Measurements from ENCODE around the gene CDH23.

Gene CDH23

DNA sequence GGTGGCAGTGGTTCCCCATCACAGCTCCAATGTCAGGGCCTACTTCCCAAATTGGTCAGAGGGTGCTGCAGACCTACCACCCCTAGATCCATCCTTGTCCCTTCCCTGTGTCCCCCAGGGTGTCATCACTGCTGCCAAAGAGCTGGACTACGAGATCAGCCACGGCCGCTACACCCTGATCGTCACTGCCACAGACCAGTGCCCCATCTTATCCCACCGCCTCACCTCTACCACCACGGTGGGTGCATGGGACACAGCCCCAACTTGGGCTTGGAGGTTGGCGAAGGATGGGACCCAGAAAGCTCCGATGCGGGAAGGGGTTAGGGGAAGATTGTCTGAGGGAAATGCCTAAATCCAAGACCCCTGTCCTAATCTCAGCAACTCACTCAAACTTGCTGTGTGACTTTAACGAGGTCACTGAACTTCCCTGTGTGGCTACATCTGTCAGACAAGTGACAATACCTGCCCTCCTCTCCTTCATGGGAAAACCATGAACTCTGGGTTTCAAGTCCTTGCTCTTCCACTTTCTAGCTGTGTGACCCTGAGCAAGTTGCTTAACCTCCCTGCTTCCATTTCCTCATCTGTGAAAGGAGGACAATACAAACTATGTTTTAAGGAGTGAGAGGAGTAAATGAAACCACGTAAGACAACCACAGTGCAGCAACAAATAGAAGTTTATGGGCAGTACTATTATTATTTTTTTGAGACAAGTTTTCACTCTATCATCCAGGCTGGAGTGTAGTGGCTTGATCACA lies 381.5 kb downstream of the CDH23 start:
- no peak for DNase-seq (ENCODE audit: extremely low read depth in 1 of 2, low read depth in 1 of 2)

DNA sequence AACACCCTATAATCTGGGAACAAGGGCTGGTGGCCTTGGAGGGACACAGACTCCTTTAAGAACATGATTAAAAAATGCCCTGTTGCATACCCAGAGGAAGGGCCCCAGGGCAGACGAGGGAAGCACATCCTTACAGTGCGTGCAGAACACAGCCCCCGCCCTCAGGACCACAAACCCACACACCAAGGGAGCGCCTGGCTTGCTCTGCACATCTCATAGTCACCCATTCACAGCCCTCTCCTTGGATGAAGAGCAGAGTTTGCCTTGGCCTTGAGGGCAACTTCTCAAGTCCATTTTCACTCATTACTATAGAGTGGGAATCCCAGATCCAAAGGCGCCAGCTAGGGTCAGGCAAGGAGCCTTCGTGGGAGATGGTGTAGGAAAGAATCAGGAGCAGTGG lies 382.9 kb downstream of the CDH23 start:
- DNase-seq (ENCODE audit: extremely low read depth in 1 of 2, low read depth in 1 of 2): no peak

DNA sequence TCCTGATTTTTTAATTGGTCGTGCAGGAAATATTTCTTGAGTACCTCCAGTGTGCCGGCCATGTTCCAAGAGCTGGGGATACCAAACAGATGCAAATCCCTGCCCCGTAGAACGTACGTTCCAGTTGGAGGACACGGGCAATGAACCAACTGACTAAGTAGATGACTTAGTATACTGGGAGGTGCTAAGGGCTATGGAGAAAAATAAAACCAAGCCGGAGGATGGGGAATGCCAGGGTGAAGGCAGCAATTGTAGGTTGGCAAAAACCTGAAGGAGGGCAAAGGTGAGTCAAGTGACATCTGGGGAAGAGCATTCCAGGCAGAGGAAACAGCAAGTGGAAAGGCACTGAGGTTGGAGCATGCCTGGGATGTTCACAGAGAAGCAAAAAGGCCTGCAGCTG lies 383.4 kb downstream of the CDH23 start:
- no peak for DNase-seq (ENCODE audit: extremely low read depth in 1 of 2, low read depth in 1 of 2)

DNA sequence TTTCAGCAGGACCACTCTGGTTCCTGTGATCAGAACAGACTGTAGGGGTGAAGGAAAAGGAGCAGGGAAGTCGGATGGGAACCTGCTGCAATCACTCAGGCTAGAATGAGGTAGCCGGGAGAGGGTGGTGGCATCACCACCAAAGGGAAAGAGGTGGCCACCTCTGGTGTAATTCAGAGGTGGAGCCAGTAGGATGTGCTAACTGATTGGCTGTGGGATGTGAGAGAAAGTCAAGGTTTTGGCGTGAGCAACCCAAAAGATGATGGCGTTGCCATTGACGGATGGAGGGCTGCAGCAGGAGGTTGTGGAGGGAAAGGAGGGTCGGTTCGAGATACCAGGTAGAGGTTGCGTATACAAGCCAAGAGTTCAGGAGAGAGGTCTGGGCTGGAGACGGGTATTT lies 384.0 kb downstream of the CDH23 start:
- no peak for DNase-seq (ENCODE audit: extremely low read depth in 1 of 2, low read depth in 1 of 2)

DNA sequence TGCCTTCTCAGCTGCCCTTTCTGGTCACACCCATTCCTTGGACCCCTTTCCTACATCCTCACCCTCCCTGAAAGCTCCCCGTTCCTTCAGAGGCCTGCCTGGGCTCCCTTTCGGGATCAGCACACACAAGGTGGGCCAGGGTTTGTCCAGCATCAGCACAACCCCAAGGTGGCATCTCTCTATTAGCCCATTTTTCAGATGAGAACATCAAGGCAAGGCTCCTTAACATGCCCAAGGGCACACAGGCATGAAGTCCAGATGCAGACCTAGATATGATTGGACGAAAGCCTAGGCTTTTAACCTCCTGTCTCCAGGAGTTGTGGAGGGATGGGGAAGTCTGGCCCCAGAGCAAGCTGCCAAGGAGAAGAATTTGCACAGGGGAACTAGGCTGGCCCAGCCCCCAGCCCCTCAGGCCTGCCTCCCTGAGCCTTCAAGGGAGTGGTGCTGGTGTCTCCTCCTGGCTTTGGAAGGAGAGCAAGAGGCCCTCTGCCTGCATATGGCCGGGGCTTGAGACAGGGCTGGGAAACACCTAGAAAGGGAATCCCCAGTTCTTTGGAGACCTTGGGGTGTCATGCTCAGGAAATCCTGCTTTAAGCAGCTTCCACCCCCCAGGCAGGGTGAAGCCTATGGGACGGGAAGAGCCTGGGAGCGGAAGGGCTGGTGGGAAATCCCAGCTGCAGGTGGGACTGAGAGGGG lies 385.6 kb downstream of the CDH23 start:
- DNase-seq (ENCODE audit: extremely low read depth in 1 of 2, low read depth in 1 of 2): no peak

DNA sequence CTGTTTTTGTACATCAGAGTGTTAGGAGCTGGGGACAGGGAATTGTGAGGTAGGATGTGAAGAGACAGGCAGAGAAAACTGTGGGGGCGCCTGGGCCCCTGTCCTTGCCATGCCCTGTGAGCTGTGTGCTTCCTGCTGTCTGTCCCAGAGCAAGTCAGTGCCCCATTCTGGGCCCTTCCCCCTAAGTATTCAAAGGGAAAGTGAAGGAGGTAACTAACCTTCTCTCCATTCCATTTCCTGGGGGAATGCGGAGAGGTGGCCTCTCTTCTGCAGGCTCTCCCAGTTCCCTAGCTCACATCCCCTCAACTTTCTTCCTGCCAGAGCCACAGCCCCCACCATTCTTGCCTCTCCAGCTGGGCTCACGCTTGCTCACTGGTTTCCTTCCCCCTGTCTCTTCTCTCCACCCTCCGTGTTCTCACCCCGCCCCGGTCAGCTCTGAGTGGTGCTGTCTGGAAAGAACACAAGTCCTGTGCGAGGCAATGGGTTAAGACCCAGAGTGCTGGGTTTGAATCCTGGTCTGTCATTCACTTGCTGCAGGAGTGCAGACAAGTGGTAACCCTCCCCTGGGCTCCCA lies 386.3 kb downstream of the CDH23 start:
- DNase-seq (ENCODE audit: extremely low read depth in 1 of 2, low read depth in 1 of 2): no peak

DNA sequence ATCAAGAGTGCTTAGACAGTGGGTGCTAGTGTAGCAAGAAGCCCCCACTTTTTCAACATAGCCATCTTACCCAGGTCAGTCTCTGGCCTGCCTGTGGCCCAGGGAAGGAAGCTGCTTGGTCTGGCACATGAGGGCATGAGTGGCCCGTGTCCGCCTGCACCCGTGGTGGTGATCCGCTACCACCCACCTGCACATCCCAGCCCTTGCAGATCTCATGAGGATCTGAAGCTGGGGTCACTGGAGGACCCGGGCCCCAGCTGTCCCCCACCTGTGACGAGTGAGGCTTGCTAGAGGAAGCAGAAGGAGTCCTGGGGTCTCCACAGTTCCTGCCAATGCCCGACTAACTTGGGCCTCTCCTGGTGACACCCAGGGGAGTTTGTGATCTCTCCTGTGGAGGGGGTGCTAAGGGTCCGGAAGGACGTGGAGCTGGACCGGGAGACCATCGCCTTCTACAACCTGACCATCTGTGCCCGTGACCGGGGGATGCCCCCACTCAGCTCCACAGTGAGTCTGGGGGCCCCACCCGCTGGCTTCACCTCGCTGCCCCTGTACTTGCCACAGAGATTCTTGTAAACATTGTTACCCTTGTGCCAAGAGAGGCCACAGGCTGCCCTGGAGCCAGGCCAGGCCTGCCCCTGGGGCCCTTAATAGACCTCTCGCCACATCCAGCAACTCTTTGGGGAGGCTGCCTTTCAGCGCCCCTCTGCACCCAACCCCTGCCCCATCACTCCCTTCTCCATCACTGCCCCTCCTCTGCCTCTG lies 387.4 kb downstream of the CDH23 start:
- DNase-seq (ENCODE audit: extremely low read depth in 1 of 2, low read depth in 1 of 2): no peak

DNA sequence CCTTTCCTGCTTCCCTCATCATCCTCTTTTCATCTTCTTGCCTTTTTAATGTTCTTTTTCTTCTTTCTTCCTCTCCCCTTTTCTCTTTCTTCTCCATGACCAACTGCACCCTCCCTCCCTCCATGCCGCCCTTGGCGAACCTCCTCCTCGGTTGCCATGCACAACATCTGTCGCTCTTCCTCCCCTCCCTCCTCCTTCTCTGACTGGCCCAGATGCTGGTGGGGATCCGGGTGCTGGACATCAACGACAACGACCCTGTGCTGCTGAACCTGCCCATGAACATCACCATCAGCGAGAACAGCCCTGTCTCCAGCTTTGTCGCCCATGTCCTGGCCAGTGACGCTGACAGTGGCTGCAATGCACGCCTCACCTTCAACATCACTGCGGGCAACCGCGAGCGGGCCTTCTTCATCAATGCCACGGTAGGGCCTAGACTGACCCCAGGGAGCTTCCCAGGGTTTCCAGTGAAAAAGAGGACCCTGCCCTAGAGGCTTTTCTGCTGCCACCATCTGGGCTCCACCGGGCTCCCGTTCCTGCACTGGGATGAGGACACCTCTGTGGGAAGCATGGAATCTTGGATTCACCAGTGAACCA lies 388.1 kb downstream of the CDH23 start:
- no peak for DNase-seq (ENCODE audit: extremely low read depth in 1 of 2, low read depth in 1 of 2)

DNA sequence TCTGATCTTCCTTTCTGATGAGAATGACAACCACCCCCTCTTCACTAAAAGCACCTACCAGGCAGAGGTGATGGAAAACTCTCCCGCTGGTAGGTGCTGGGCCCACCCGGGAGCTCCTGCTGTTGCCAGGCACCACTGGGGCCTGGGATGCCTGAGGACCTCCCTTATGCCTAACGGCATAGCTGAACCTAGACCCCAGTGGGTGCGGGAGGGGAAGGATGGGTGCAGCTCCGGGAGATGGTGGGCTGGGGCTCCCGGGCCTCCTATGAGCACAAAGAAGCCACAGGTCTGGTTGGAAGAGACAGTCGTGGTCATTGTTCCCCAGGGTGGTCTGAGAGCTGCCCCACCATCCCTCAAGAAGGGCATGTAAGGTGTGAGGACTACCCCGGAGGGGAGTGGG lies 392.2 kb downstream of the CDH23 start:
- no peak for DNase-seq (ENCODE audit: extremely low read depth in 1 of 2, low read depth in 1 of 2)

DNA sequence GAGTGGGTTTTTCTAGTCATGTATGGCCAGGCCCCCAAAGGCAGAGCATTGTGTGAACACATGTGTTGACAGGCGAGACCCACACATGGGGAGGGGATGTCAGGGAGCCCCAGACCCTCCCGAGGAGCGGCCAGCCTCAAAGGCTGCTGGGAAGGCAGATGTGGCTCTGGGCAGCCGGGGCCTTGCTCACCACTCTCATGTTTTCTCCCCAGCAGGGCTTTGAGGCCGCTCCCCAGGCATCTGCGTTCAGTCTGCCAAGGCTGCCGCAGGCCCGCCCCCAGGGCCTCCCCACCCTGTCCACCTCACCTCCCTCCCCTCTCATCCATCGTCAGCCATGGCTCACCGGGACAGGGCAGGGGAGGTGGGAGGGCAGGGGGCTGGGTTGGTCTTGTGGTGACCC lies 393.2 kb downstream of the CDH23 start:
- DNase-seq (ENCODE audit: extremely low read depth in 1 of 2, low read depth in 1 of 2): no peak

DNA sequence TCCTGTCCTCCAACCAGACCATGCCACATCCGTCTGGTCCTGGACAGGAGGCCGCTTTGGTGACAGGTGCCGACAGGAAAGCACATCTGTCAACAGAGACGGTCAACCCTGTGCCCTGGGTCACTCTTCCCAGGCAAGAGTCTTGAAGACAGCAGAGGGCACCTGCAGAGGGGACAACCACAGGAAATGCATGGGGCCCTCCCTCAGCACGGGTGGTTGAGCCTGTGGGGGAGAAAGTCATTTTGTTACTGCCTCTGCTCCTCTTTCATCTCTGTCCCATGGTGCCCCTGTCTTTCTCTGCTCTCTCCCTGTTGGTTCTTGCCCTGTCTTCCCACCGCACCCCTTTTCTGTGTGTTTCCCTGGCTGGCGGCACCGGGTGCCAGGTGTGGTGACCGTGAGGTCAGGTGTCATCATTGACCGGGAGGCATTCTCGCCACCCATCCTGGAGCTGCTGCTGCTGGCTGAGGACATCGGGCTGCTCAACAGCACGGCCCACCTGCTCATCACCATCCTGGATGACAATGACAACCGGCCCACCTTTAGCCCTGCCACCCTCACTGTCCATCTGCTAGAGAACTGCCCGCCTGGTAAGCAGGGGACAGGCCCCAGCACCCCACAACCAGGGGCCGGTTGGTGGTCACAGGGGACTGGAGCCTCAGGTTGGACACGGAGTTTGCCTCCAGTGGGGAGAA lies 394.2 kb downstream of the CDH23 start:
- no peak for DNase-seq (ENCODE audit: extremely low read depth in 1 of 2, low read depth in 1 of 2)

DNA sequence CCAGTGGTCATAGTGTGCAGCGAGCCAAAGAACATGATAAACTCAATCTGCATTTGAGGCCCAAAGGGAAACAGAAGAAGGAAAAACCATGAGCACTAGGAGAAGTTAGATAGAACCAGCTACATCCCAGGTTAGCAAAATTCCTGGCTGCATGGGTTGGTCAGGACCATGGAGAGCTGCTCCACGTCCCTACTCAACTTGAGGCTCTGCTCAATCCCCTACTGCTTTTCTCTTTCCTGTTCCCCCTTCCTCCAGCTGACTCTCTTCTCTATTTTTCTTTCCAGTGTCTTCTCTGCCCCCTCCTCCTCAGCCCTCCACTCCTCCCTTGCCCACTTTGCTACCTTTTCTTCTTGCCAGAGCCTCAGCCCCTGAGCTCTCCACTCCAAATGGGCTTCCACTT lies 398.5 kb downstream of the CDH23 start:
- no peak for DNase-seq (ENCODE audit: extremely low read depth in 1 of 2, low read depth in 1 of 2)

DNA sequence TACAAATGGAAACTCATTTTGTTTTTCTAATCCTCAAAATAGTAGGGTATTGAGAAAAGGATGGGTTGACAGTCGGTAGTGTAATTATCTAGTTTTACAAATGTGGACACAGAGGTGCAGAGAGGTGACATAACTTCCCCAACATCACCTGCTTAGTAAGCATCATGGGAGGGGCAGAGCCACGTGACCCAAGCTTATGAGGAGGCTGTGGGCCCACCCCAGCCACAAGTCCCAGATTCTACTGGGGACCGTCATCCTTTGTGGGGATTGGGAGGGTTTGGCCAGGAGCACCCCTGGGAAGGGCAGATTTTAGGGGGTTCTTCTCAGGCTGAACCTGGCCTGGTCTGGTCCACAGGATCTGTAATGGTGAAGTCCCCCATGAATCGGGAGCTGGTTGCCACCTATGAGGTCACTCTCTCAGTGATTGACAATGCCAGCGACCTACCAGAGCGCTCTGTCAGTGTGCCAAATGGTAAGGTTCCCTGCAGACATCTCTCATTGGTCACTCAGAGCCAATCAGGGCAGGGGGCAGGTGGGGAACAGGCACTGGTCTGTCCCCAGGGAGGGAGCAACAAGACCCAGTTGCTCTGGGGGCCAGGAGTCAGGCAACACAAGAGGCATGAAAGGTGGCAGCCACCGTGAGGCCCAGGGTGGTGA lies 400.2 kb downstream of the CDH23 start:
- no peak for DNase-seq (ENCODE audit: extremely low read depth in 1 of 2, low read depth in 1 of 2)

DNA sequence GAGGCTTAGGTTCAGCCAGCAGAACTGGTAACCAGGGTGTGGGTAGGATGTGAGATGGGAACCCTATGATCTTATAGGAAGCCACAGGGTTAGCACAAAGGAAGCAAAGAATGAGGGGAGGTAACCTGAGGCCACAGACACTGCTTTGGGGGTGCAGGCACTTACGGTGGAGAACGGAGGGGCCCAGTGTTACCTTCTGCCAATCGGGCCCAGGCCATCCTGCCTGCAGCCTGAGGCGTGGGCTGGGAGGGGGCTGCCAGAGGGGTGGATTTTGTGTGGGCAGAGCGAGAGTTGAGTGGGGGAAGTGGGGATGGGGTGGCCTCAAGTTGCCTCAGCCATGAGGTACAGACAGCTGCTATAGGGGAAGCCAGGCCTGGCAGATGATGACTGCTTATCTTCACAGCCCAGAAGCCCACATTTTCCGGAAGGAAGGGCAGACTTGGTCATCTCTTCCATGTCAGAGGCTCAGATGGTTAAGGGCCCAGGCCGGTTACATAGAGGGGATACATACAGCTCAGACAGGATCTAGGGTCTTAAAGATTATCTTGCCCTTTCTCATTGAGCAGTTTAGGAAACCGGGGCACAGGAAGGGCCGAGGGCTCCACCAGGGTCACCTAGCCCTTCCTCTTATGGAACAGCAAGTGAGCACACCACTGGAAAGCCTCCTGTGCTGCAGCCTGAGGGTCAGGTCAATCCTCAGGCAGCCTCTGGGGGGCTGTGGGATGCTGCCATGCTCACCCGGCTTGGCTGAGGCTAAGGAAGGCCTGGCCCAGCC lies 401.0 kb downstream of the CDH23 start:
- no peak for DNase-seq (ENCODE audit: extremely low read depth in 1 of 2, low read depth in 1 of 2)

DNA sequence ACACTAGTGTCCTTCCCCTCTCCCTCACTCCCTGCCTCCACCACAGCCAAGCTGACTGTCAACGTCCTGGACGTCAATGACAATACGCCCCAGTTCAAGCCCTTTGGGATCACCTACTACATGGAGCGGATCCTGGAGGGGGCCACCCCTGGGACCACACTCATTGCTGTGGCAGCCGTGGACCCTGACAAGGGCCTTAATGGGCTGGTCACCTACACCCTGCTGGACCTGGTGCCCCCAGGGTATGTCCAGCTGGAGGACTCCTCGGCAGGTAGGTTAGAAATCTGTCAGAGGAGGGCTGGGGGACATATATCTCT lies 401.5 kb downstream of the CDH23 start:
- no peak for DNase-seq (ENCODE audit: extremely low read depth in 1 of 2, low read depth in 1 of 2)

DNA sequence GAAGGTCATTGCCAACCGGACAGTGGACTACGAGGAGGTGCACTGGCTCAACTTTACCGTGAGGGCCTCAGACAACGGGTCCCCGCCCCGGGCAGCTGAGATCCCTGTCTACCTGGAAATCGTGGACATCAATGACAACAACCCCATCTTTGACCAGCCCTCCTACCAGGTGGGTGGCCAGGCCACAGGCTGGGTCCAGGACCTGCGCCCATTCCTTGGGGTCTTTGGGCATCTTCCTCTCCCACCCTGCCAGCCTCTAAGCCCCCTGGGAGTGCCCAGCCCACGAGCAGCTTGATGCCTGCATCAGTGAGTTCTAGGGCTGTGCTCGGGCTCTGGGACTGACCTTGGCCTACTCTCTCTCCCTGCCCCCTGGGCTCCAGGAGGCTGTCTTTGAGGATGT lies 402.4 kb downstream of the CDH23 start:
- DNase-seq (ENCODE audit: extremely low read depth in 1 of 2, low read depth in 1 of 2): no peak

DNA sequence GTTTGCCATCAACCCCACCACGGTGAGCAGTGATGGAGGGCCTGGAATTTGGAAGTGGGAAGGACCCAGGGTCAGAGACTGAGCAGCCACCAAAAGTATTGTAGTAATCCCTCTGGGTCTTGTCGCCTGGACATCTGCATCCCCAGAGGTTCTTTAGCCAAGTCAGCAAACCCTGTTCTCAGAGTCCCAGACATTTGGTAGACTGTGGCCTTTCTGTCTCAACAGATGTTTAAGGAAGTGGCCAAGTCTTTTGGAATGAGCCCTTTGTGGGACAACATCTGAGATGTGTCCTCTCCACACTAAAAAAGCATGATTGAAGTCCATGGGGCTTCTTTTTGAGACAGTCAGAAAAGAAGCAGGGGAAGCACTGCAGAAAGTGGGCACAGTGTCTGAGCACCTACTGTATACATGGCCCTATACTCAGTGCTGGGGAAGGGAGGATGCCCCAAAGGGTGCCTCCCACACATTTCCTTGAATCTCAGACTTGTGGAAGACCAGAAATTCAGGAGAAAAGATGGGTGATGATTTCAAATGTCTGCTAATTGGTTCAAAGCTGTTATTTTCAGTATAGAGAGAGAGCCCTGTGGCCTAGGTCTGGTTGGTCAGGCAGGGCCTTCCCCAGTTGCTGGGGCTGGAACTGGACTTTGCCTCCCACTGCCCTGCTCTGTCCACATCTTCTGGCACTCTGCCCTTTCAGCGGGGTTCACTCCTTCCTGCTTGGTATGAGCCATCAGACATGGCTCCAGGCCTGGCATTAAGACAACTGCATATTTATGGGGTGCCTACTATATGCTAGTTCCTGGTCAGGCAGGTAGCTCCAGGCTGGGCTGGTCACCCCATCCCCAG lies 403.1 kb downstream of the CDH23 start:
- no peak for DNase-seq (ENCODE audit: extremely low read depth in 1 of 2, low read depth in 1 of 2)

DNA sequence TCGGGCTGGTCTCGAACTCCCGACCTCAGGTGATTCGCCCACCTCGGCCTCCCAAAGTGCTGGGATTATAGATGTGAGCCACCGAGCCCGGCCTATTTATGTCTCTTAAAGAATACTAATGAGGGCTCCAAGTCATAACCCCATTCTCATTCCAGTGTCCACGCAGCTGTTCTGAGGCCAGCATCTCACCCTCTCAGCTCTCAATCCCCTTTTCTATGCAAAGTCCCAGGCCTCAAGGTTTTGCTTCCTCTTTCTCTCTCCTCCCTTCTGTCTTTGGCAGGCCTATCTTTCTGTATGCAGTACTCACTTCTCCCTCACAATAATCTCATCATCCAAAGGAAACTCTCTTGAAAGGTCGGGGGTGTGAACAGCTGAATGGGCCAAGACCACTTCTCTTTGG lies 404.6 kb downstream of the CDH23 start:
- DNase-seq (ENCODE audit: extremely low read depth in 1 of 2, low read depth in 1 of 2): no peak

DNA sequence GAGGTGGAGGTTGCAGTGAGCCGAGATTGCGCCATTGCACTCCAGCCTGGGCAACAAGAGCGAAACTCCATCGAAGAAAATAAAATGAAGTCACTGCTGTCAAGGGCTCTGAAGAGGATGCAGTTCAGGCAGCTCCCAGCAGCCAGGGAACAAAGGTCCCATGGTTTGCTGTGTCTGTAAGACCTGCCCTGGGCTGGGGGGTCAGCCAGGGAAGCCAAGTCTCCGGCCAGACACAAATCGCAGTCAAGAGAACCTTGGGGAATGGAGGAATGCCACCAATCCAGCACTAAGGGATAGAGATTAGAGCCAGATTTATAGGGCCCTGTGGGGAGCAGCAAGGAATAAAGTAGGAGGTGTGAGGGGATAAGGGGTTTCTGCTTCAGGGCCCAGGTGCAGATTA lies 405.5 kb downstream of the CDH23 start:
- DNase-seq (ENCODE audit: extremely low read depth in 1 of 2, low read depth in 1 of 2): no peak

Data from activated CD8-positive, alpha-beta memory T cell treated with anti-CD3 and anti-CD28 coated beads for 1 hour (primary cell).